Measurements from ENCODE around the gene IRAK1BP1. TPM values are rescaled to one million over a fixed set of nuclear protein-coding genes. Genes with fewer than 3 reads are reported as not detected.

Gene IRAK1BP1, protein sequence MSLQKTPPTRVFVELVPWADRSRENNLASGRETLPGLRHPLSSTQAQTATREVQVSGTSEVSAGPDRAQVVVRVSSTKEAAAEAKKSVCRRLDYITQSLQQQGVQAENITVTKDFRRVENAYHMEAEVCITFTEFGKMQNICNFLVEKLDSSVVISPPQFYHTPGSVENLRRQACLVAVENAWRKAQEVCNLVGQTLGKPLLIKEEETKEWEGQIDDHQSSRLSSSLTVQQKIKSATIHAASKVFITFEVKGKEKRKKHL
- 13.8 TPM for total RNA-seq (ENCODE audit: unreplicated experiment)
- long read RNA-seq, full-length matches to known transcripts = 1 of 5 reads
- long read RNA-seq, partial matches to known transcripts = 0 of 5 reads
- long read RNA-seq, other reads (novel, unspliced or antisense) = 4 of 5 reads

- Mint-ChIP-seq H3K4me1 (ENCODE audit: low read depth, unreplicated experiment) (peaks cover 4% of the 10 kb centered on the region), H3K36me3 (ENCODE audit: unreplicated experiment) (no peaks in the 10 kb centered on the region), H3K9me3 (ENCODE audit: unreplicated experiment) (peaks cover 6% of the 10 kb centered on the region), H3K27me3 (ENCODE audit: unreplicated experiment) (no peaks in the 10 kb centered on the region), H3K27ac (ENCODE audit: unreplicated experiment) (peak within 1 kb of the TSS; percentile 99), H3K4me3 (ENCODE audit: unreplicated experiment) (peak within 1 kb of the TSS; percentile 97)
- peak; percentile 91 for DNase-seq
- TF ChIP-seq, protein P1, sequence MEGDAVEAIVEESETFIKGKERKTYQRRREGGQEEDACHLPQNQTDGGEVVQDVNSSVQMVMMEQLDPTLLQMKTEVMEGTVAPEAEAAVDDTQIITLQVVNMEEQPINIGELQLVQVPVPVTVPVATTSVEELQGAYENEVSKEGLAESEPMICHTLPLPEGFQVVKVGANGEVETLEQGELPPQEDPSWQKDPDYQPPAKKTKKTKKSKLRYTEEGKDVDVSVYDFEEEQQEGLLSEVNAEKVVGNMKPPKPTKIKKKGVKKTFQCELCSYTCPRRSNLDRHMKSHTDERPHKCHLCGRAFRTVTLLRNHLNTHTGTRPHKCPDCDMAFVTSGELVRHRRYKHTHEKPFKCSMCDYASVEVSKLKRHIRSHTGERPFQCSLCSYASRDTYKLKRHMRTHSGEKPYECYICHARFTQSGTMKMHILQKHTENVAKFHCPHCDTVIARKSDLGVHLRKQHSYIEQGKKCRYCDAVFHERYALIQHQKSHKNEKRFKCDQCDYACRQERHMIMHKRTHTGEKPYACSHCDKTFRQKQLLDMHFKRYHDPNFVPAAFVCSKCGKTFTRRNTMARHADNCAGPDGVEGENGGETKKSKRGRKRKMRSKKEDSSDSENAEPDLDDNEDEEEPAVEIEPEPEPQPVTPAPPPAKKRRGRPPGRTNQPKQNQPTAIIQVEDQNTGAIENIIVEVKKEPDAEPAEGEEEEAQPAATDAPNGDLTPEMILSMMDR (IDR thresholded peaks at IDR 0.05; ENCODE audit: partially characterized antibody, unreplicated experiment) = no peak
These were observed at the start of gene IRAK1BP1 for GRCh38 chr6:78867370-78868040. IRAK1BP1 (plus strand) TSS chr6:78867551; CDS start chr6:78867577, 26 bp downstream.

GRCh38 chr6:78824045-78824444 is 43.3 kb upstream of the IRAK1BP1 start:
- no peak for DNase-seq

GRCh38 chr6:78829407-78829806 is 37.9 kb upstream of the IRAK1BP1 start:
- no peaks in the 10 kb centered on the region for H3K27me3 Mint-ChIP-seq (ENCODE audit: unreplicated experiment)
- no peaks in the 10 kb centered on the region for H3K4me1 Mint-ChIP-seq (ENCODE audit: low read depth, unreplicated experiment)
- no peak overlapping the region for H3K4me3 Mint-ChIP-seq (ENCODE audit: unreplicated experiment)
- H3K27ac Mint-ChIP-seq (ENCODE audit: unreplicated experiment) = no peak overlapping the region
- no peaks in the 10 kb centered on the region for H3K9me3 Mint-ChIP-seq (ENCODE audit: unreplicated experiment)
- no peak for DNase-seq
- H3K36me3 Mint-ChIP-seq (ENCODE audit: unreplicated experiment) = no peaks in the 10 kb centered on the region
- TF ChIP-seq, protein P1 (IDR thresholded peaks at IDR 0.05; ENCODE audit: partially characterized antibody, unreplicated experiment) = no peak

More at GRCh38 chr6:78824045-78824444, 43.3 kb upstream of the IRAK1BP1 start:
- H3K4me3 Mint-ChIP-seq (ENCODE audit: unreplicated experiment) = no peak overlapping the region
- TF ChIP-seq, protein P1 (IDR thresholded peaks at IDR 0.05; ENCODE audit: partially characterized antibody, unreplicated experiment) = no peak
- H3K27me3 Mint-ChIP-seq (ENCODE audit: unreplicated experiment) = peaks cover 1% of the 10 kb centered on the region
- no peaks in the 10 kb centered on the region for H3K4me1 Mint-ChIP-seq (ENCODE audit: low read depth, unreplicated experiment)
- no peak overlapping the region for H3K27ac Mint-ChIP-seq (ENCODE audit: unreplicated experiment)
- peaks cover 12% of the 10 kb centered on the region for H3K36me3 Mint-ChIP-seq (ENCODE audit: unreplicated experiment)
- H3K9me3 Mint-ChIP-seq (ENCODE audit: unreplicated experiment) = peaks cover 2% of the 10 kb centered on the region

DNA sequence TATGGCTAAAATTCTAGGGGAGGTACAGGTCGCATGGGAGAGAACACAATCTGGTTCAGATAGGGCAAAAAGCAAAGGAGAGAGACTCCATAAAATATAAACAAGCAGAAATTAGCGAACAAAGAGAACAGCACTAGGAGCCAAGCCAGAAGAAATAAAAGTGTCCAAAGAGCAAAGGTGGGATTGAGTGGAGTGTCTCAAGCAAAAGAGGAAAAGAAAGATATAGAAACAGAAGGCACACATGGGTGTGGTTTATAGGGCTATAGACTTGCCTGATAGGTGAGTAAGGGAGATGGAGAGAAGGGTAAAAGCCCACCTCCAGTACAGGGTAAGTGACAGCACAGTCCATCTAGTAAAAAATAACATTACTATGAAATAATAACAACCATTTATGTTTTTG is 36.5 kb upstream of the IRAK1BP1 start:
- no peak overlapping the region for H3K27ac Mint-ChIP-seq (ENCODE audit: unreplicated experiment)

More for the DNA sequence above, 36.5 kb upstream of the IRAK1BP1 start:
- H3K9me3 Mint-ChIP-seq (ENCODE audit: unreplicated experiment) = no peaks in the 10 kb centered on the region
- TF ChIP-seq, protein P1 (IDR thresholded peaks at IDR 0.05; ENCODE audit: partially characterized antibody, unreplicated experiment) = no peak
- H3K4me1 Mint-ChIP-seq (ENCODE audit: low read depth, unreplicated experiment) = no peaks in the 10 kb centered on the region
- H3K27me3 Mint-ChIP-seq (ENCODE audit: unreplicated experiment) = no peaks in the 10 kb centered on the region
- no peak for DNase-seq
- H3K4me3 Mint-ChIP-seq (ENCODE audit: unreplicated experiment) = no peak overlapping the region
- no peaks in the 10 kb centered on the region for H3K36me3 Mint-ChIP-seq (ENCODE audit: unreplicated experiment)

Data from glutamatergic neuron (in vitro differentiated cells).